Upper lobe of left lung (tissue), 4 donors: ENCODE data around the gene SPEM3.

Experiments used
- CTCF ChIP-seq, 6 experiments: fragments of 450-650 bp in 4 of 6; fragments of 200-600 bp in 2 of 6; sonication (generic) in 2 of 6; IDR thresholded peaks; one replicate each; pipeline ENCODE4 v1.5.1; 2016 to 2019; ENCODE audit warnings: antibody characterized with exemption in 6 of 6
- EP300 ChIP-seq, 4 donors: sonication (generic); formaldehyde crosslinking; IDR thresholded peaks; one replicate each; pipeline ENCODE4 v1.5.1; 2017; ENCODE audit warnings: antibody characterized with exemption in 4 of 4, control low read depth in 2 of 4
- POLR2A ChIP-seq, 4 donors: fragments of 450-650 bp; IDR thresholded peaks; one replicate each; pipeline ENCODE4 v1.5.1; 2016 to 2017; ENCODE audit warnings: antibody characterized with exemption in 4 of 4, mild to moderate bottlenecking in 2 of 4
- POLR2AphosphoS5 ChIP-seq, 2 donors: sonication (generic); formaldehyde crosslinking; IDR thresholded peaks; one replicate each; pipeline ENCODE4 v1.5.1; 2017; ENCODE audit warnings: antibody characterized with exemption in 2 of 2

- TF ChIP-seq CTCF (IDR thresholded peaks at IDR 0.05) = no peak
- no peak for TF ChIP-seq POLR2A (IDR thresholded peaks at IDR 0.05)
- no peak for TF ChIP-seq POLR2AphosphoS5 (IDR thresholded peaks at IDR 0.05)
- TF ChIP-seq EP300 (IDR thresholded peaks at IDR 0.05) = no peak
Measured at GRCh38 chr17:7437369-7437863, 8.8 kb downstream of the SPEM3 start.
